CD4-positive, alpha-beta T cell treated with Interleukin-15 for 4 hours (primary cell): ENCODE results near the gene TOX3.

Experiments
- DNase-seq: peaks from one replicate; pipeline ENCODE4 v3.0.0-alpha.2; 2020; ENCODE audit warnings: low spot score

The TOX3 gene

GRCh38 chr16:52563767-52564611, 17.0 kb upstream of the TOX3 start:
- no peak for DNase-seq

DNA sequence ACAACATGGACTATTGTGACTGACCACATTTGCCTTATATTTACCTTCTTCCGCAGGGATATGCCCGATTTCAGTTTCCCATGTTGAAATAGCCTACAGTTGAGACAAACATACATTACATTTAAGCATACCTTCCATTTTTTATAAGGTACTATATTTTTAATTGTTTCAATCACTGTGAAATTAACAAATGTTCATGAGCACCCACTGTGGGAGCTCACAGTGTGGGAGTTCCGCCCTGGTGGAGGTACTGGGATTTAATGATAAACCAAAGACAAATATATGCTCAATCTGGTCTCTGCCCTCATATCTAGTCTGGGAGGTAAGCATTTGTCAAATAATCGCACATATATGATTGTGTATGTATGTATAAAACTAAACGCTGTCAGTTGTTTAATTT, 15.8 kb upstream of the TOX3 start:
- no peak for DNase-seq

DNA sequence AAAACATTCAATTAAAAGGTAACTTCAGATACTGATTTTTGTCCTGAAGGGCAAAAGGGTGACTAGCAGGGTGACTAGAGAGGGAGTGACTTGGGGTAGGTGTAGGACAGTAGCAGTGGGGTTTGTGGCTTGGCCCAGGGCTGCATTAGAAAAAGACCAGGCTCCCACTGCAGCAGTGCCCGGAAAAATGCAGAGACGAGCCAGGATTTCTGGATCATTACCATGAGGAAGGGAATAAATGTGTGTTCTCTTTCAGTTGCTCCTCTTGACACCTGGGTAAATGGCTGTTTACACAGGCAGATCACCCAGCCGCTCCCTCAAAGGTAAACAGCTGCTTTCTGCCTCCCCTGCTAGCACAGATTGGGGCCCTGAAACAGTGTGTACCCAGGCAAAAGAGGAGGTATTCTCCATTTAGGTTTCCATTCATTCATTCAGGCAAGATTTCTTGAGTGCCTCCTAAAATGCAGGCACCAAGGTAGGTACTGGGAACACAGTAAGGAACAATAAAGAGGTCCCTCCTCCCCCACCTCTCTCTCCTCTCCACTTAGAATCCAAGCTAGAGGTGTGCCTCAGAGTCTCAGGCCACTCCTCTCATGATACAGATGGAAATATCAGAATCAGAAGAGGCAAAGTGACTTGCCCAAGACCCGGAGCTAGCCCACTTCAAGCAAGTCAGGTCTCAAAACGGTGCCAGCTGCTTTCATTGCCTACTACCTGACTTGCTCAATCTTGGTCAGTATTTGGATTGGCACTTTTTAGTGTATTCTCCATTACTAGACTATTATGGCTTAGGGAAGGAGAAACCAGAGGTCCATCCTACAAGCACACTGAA, 15.2 kb upstream of the TOX3 start:
- no peak for DNase-seq

DNA sequence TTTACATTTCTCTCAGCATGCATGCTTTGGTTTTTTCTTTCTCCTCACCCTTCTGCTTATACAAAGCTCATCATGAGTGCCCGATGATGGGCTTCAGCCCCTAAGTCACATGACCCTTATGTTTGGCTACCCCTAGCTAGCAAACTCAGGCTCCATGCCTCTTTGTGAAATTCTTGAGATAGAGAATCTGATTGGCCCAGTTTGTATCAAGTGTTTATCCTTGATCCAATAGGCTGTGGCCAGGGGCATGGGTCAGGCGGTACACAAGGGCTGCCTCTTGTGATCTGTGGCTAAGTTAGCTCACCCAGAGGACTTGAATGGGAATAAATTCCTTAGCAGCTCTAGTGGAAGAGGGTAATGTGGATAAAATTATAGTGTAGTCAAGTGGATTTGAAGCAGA, 11.5 kb upstream of the TOX3 start:
- no peak for DNase-seq

DNA sequence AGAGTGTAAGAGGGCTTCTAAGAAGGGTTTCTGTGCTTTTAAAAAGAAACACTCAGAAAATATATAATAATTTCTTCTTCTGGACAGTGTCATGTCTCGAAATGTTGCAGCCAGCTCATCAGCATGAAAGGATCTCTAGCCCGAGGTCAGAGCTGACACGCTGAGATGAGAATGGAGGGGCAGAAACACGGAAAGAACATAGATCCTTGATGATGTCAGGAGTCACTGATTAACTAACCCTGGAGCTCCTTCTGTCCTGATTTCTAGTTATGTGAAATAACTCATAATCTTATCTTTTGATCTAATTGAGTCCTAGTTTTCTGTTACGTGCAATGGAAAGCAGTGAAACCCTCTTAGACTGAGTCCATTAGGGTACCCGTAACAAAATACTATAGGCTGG, 10.3 kb upstream of the TOX3 start:
- no peak for DNase-seq

- no peak for DNase-seq
Observed at GRCh38 chr16:52556083-52556482, 9.1 kb upstream of the TOX3 start.

- no peak for DNase-seq
Observed at GRCh38 chr16:52555572-52555971, 8.6 kb upstream of the TOX3 start.

DNA sequence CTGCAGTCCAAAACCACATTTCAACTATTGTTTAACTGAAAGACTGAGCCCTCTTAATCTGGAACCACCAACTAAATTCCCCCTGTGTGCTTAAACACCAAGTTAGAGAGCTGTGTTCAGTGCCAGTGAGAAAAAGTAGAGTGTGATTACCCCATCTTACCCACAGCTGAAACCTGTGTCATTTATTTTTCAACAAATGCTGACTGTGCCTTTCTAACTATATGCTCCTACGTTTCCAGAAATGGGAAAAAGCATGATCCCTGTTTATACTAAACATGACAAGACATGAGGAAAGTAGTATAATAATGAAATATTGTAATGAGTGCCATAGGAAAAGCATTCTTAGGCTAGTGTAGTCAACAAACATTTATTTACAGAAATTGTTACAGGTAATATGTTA, 7.4 kb upstream of the TOX3 start:
- DNase-seq, result no peak

- no peak for DNase-seq
Observed at GRCh38 chr16:52553322-52553721, 6.4 kb upstream of the TOX3 start.

GRCh38 chr16:52552643-52553042, 5.7 kb upstream of the TOX3 start:
- DNase-seq, result no peak

DNA sequence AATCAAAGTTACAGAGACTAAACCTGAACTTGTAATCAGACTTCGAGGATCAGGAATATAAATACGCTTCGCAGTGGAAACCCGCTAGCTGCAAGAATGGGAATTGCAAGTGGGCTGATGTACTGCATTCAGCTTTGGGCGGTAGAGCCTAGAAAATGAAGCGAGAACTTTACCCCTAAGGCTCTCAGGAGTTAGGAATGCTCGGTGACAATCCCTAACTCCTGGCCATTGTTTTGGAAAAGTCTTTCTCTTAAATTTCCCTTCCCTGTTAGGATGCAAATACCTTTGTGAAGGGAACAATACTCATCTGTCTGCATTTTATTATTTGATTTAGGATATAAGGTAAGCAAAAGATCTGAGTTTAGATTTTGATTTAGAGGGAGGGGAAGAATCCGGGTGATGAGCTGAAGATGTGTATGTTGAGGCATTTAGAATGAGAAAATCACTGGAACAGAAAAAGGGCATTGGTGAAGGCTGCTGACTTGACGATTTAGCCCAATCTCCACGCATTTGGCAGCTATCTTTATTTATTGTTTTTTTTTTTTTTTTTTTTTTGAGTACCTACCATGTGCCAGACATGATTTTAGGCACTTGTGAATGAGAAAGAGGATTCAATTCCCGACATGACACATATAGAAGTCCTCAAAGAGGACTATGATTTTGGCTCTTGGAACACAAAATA, 2.2 kb upstream of the TOX3 start:
- no peak for DNase-seq

DNA sequence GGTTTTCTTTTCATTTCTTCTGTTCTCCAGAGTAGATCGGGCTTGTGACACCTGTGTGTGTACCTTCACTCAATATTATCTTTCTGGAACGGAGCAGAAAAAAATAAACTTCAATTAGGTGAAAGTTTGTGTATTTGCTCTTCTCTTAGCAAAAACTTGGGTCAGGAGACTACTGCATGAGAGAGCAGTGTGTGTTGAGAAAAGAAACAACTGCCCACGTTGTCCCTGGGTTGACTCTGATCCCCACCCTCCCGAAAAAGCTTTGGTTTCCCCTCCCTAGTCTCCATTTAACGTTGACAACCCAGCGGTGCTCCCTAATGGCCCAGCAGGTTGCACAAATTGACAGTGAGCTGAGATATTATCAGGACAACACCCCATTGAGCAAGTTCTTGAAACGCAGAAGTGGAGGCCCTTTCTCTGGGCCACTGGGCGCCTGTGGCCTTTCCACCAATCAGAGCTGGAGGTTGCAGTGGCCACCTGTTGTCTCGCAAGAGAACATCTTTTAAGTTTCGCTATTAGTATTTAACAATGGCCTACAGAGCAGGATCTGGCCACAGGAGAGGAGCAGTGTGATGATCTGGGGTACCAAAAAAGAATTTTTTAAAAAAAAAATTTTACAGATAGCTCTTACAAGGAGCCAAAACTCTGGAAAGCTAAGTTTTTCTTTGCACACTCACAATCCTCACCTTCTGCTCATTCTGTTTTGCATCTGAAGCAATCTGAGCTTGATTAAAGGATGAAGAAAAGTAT, 1.5 kb upstream of the TOX3 start:
- no peak for DNase-seq

GRCh38 chr16:52547834-52548215, 882 bp upstream of the TOX3 start:
- DNase-seq, result no peak

- DNase-seq, result no peak
Observed at GRCh38 chr16:52546291-52547003, 496 bp downstream of the TOX3 start.

DNA sequence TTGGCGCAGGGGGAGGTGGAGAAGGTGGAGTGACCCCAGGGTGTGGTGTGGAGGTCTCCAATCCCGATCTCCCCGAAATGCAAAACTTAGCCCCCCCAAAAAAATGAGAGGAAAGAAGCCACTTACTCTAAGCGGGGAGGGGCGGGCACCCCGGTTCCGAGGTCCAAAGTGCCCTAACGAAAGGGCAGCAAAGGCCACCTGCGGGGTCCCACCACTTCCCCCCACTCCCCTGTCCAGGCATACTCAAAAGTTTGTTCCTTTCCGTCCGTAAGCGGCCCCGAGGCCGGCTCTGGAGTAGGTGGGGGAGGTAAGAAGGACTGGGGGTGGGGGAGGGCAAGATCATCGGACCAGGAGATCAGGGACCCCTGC, 1.1 kb downstream of the TOX3 start:
- no peak for DNase-seq

DNA sequence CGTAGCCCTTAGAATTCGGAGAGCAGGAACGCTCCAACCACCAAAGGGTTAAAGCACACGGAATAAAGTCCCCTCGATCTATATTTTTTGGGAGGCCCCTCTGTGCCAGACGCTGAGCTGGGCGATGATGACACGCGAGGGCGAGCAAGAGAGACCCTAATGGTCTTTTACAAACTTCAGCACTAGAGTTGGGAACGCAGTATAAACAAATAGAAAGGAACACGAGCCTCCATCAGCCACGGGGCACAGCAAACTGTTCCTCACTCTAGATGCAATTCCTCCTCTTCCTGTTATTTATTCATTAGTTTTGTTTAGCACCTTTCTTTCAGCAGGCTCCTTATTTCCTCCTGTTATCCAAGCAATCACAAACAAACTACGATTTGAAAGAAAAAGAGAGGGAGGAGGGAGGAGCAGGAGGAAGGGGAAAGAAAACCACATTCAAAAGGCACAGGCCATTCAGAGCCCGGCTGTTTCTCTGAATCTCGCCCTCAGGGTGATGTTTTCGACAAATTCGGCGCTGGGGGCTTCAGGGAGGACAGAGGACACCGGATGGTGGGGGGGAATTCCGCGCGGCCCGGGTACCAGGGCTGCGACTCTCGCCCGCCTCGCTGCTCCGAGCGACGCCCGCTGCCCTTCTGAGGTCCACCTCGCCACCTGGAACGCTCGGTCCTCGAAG, 1.6 kb downstream of the TOX3 start:
- DNase-seq, result no peak

- no peak for DNase-seq
Observed at GRCh38 chr16:52544703-52545102, 2.2 kb downstream of the TOX3 start.

DNA sequence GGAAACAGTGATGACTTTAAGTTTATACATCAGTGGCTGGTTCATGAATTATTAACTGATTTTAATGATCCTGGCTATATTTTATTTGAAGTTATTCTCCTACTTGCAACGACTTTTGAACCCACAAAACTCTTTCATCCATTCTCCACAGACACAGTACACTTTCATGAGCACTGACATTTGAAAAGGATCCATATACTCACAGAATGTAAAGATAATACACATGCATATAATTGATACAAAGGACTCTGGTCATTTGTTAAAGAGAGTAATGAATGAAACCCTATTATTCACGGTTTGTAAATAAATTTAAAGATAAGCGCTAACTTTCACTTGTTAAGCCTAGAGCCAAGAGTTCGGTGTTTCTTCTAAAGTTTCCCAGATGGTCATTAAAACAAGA, 3.3 kb downstream of the TOX3 start:
- DNase-seq, result no peak

DNA sequence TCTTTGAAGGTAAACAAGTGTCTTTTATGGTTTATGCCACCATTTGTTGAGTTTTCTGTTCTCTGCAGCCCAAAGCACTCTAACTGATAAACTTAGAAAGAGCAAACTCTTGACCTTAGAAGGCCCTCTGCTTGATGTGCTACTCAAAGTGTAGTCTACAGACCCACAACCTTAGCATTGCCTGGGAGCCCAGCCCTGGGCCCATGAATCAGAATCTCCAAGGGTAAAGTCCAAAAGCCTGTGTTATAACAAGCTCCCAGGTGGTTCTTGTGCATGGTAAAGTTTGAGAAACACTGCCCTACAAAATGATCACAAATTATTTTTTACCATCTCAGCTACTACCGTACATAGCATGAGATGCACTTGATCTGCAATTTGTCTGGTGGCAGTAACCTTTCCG, 6.0 kb downstream of the TOX3 start:
- no peak for DNase-seq

- no peak for DNase-seq
Observed at GRCh38 chr16:52539191-52539590, 7.8 kb downstream of the TOX3 start.

DNA sequence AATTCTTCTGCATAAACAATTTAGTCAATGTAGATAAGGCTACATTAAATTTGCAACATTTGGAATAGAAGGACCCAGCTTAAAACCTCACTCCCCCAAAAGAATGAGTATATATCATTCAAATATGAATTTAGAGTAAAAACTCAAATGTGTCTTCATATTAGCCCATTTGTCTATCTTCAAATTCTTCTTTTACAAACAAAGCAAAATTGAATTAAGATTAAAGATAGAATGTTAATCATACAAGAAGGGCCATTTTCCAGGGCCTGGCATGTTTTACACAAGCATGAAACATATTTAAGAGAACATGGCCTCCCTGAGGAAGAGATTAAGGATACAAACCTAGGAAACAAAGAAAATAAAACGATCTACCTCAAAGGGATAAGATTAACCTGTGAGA, 8.4 kb downstream of the TOX3 start:
- DNase-seq, result no peak
